Right atrium auricular region (tissue), 2 donors: ENCODE measurements around the gene SIK3. TPM values are rescaled to one million over a fixed set of nuclear protein-coding genes. Genes with fewer than 3 reads are reported as not detected.

Experiments
- DNase-seq: peaks from one replicate; pipeline ENCODE4 v3.0.0-alpha.2; 2019; ENCODE audit warnings: low spot score
- H3K27ac ChIP-seq, 2 donors: fragments of 200-600 bp; sonication (generic); 1 replicate in 1 of 2; 2 replicates in 1 of 2; pipeline ENCODE4 v1.5.1; 2016 to 2019
- H3K27me3 ChIP-seq, 2 donors: fragments of 200-600 bp; sonication (generic); one replicate each; pipeline versions ENCODE4 v1.5.1 to v1.6.0; 2017 to 2019
- H3K36me3 ChIP-seq: fragments of 200-600 bp; sonication (generic); one replicate; pipeline ENCODE4 v1.5.1; 2016
- H3K4me1 ChIP-seq, 2 donors: fragments of 200-600 bp; sonication (generic); one replicate each; pipeline versions ENCODE4 v1.5.1 to v1.6.0; 2017 to 2019
- H3K4me3 ChIP-seq, 2 donors: fragments of 200-600 bp; sonication (generic); 1 replicate in 1 of 2; 2 replicates in 1 of 2; pipeline ENCODE4 v1.5.1; 2017 to 2019; ENCODE audit warnings: mild to moderate bottlenecking in 1 of 2, moderate library complexity in 1 of 2
- H3K9me3 ChIP-seq, 2 donors: fragments of 200-600 bp; sonication (generic); one replicate each; pipeline ENCODE4 v1.5.1; 2019
- total RNA-seq, 2 donors: library from RNA; depleted of rRNA; stranded (reverse); fragments of >200 nt; gene quantifications; one replicate each; pipeline ENCODE4 v1.1.0, GENCODE V29; 2016
- TF ChIP-seq, protein P1 (sequence below), 2 donors: fragments of 200-600 bp; sonication (generic); IDR thresholded peaks; one replicate each; pipeline ENCODE4 v1.5.1; 2019; ENCODE audit warnings: antibody characterized with exemption in 2 of 2

The SIK3 gene
- total RNA-seq, 2 donors from 2014 or later = 27.0 to 40.1 TPM

DNA sequence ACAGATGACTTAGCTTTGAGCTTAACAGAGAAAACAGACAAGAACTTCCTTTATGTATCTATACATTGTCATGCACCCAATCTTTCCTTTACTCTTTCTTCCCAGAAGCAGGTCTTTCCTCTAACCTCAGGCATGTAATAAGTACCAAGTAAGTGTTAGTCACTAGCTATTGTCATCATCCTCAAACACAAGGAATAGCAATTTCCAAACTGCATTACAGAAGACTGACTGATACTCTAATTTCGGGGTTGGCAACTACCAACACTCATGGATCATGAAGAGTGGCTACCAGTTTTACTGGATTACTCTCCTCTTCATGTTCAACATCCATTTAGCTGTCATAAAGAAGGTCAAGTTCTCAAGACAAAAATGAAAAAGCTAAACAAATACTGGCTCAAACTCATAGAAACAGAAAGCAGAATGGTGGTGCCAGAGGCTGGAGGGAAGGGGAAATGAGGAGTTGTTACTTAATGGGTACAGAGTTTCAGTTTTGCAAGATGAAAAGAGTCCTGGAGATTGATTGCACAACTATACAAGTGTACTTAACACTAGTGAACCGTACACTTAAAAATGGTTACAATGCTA lies 111.6 kb downstream of the SIK3 start:
- peaks cover 0 to 53% of the 10 kb centered on the region in 2 donors for H3K4me1 ChIP-seq
- TF ChIP-seq, protein P1, sequence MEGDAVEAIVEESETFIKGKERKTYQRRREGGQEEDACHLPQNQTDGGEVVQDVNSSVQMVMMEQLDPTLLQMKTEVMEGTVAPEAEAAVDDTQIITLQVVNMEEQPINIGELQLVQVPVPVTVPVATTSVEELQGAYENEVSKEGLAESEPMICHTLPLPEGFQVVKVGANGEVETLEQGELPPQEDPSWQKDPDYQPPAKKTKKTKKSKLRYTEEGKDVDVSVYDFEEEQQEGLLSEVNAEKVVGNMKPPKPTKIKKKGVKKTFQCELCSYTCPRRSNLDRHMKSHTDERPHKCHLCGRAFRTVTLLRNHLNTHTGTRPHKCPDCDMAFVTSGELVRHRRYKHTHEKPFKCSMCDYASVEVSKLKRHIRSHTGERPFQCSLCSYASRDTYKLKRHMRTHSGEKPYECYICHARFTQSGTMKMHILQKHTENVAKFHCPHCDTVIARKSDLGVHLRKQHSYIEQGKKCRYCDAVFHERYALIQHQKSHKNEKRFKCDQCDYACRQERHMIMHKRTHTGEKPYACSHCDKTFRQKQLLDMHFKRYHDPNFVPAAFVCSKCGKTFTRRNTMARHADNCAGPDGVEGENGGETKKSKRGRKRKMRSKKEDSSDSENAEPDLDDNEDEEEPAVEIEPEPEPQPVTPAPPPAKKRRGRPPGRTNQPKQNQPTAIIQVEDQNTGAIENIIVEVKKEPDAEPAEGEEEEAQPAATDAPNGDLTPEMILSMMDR (IDR thresholded peaks at IDR 0.05) = no peak
- DNase-seq = no peak
- H3K36me3 ChIP-seq = no peaks in the 10 kb centered on the region
- H3K27me3 ChIP-seq = no peaks in the 10 kb centered on the region
- H3K4me3 ChIP-seq = no peak overlapping the region
- H3K27ac ChIP-seq = peak overlapping the region in 1 of 2 donors; percentile 59
- no peaks in the 10 kb centered on the region for H3K9me3 ChIP-seq

DNA sequence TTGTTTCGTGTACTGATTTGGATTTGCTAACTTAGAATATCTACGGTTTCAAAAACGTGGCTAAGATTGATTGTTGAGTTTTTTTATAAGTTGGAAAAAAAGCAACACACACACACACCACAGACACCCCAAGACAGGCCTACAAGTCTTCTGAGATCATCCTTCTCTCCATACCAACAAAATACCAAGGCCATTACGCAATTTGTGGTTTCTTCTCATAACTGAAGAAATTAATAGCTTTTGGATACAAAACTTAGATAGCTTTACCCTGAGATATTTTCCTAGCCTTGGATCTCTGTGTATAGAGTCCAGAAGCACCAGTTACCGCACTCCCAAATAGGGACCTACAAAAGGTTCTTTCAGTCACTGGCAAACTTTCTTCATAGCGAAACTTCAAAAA lies 113.6 kb downstream of the SIK3 start:
- no peak for DNase-seq
- TF ChIP-seq, protein P1 (IDR thresholded peaks at IDR 0.05) = no peak
- Histone ChIP-seq H3K27me3 (no peaks in the 10 kb centered on the region), H3K36me3 (no peaks in the 10 kb centered on the region), H3K4me3 (no peak overlapping the region), H3K4me1 (peaks cover 0 to 42% of the 10 kb centered on the region in 2 donors), H3K27ac (peak overlapping the region in 1 of 2 donors; percentile 36), H3K9me3 (no peaks in the 10 kb centered on the region)

DNA sequence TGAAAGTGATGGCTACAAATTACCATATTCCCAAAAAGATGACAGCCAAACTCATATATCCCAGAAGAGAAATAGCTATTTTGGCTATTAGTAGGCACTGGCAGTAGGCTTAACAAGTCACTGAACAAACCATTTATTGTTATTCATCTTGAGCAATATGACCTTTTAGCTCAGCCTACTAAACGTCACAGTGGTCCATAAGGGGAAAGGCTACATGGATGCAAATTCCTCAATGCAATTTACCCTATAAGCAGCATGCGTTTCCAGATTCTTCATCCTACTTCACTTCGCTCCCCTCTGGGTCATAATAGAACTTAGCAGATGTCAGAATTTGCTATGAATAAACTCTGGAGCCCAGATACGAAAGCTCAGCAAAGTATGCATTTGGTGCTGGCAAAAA lies 114.0 kb downstream of the SIK3 start:
- Histone ChIP-seq H3K9me3 (no peaks in the 10 kb centered on the region), H3K36me3 (no peaks in the 10 kb centered on the region), H3K4me3 (no peak overlapping the region), H3K4me1 (peaks cover 0 to 38% of the 10 kb centered on the region in 2 donors), H3K27me3 (no peaks in the 10 kb centered on the region), H3K27ac (peak overlapping the region in 1 of 2 donors; percentile 34)
- no peak for DNase-seq
- TF ChIP-seq, protein P1 (IDR thresholded peaks at IDR 0.05) = no peak

DNA sequence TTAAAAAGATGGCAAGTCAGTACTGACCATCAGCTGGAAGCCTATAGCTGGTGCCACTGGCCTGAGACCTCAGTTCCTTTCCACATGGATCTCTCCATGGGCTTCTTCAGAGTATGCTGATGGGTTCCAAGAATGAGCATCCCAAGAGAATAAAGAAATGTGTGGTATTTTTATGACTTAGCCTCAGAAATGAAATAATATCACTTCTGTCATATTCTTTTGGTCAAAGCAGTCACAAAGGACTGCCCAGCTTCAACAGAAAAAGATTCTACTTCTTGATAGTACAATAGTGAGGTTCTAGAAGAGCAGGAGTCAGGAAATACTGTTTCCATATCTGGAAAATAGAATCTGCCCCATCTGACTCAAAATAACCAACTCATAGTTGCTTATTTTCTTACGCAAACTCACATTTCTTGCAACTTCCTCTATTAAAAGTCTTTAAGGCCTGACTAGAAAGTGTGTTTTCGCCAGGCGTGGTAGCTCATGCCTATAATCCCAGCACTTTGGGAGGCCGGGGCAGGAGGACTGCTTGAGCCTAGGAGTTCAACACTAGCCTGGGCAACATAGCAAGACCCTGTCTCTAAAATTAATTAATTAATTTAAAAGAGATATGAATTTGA lies 116.9 kb downstream of the SIK3 start:
- peaks cover 0 to 24% of the 10 kb centered on the region in 2 donors for H3K4me1 ChIP-seq
- H3K9me3 ChIP-seq = no peaks in the 10 kb centered on the region
- no peak overlapping the region for H3K27ac ChIP-seq
- H3K36me3 ChIP-seq = no peaks in the 10 kb centered on the region
- DNase-seq = no peak
- no peaks in the 10 kb centered on the region for H3K27me3 ChIP-seq
- no peak overlapping the region for H3K4me3 ChIP-seq
- TF ChIP-seq, protein P1 (IDR thresholded peaks at IDR 0.05) = no peak

DNA sequence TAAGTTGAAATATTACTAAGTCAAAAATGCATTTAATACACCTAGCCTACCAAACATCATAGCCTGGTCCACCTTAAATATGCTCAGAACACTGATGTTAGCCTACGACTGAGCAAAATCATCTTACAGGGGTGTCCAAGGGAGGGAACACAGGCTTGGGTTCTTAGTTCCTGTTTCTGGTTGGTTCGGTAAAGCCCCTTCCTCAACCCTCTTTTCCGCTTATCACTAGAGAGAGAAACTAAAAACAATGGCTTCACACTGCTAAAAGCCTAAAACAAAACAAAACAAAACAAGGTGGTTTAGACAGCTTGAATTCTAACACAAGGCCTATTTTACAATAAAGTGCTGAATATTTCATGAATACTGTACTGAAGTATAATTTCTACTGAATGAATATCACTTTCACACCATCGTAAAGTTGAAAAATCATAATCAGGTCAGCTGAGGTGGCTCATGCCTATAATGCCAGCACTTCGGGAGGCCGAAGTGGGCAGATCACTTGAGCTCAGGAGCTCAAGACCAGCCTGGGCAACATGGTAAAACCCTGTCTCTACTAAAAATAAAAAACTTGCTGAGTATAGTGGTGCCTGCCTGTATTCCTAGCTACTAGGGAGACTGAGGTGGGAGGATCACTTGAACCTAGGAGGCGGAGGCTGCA lies 118.0 kb downstream of the SIK3 start:
- Histone ChIP-seq H3K4me1 (peaks cover 0 to 18% of the 10 kb centered on the region in 2 donors), H3K27ac (no peak overlapping the region), H3K4me3 (no peak overlapping the region), H3K36me3 (no peaks in the 10 kb centered on the region), H3K9me3 (no peaks in the 10 kb centered on the region), H3K27me3 (no peaks in the 10 kb centered on the region)
- TF ChIP-seq, protein P1 (IDR thresholded peaks at IDR 0.05) = no peak
- DNase-seq = no peak
